Mesendoderm (in vitro differentiated cells): ENCODE results near the gene LSR.
A peak's percentile ranks its signal among the peaks of the same experiment; 100 is the strongest.

Experiments
- DNase-seq: peaks from one replicate; pipeline ENCODE4 v3.0.0; 2013
- H2AK5ac ChIP-seq: 2 replicates; pipeline ENCODE4 v1.6.1; 2013; ENCODE audit warnings: low read length, inconsistent platforms
- H2BK120ac ChIP-seq: 2 replicates; pipeline ENCODE4 v1.6.1; 2013; ENCODE audit warnings: low read depth, mild to moderate bottlenecking, low read length, moderate library complexity, mixed read lengths
- H2BK15ac ChIP-seq: replicated peaks from 2 replicates; pipeline ENCODE4 v1.6.1; 2013; ENCODE audit warnings: low read depth, mild to moderate bottlenecking, moderate library complexity
- H2BK5ac ChIP-seq: 2 replicates; pipeline ENCODE4 v1.6.1; 2013; ENCODE audit warnings: low read length, inconsistent platforms
- H3K18ac ChIP-seq: 2 replicates; pipeline ENCODE4 v1.6.1; 2013; ENCODE audit warnings: mild to moderate bottlenecking, low read length, mixed read lengths
- H3K23ac ChIP-seq: one replicate; pipeline ENCODE4 v1.6.1; 2013; ENCODE audit warnings: low read length
- H3K27ac ChIP-seq: 2 replicates; pipeline ENCODE4 v1.5.1; 2013; ENCODE audit warnings: low read depth, mild to moderate bottlenecking, inconsistent platforms, low read length, moderate library complexity
- H3K27me3 ChIP-seq: 2 replicates; pipeline ENCODE4 v1.6.1; 2013; ENCODE audit warnings: low read length, control low read depth, mild to moderate bottlenecking, inconsistent platforms; ENCODE audit not compliant: insufficient read depth, poor library complexity
- H3K36me3 ChIP-seq: 2 replicates; pipeline ENCODE4 v1.6.1; 2013; ENCODE audit warnings: low read length, inconsistent platforms; ENCODE audit not compliant: control insufficient read depth, insufficient read depth
- H3K4ac ChIP-seq: one replicate; pipeline ENCODE4 v1.6.1; 2013; ENCODE audit warnings: low read depth, mild to moderate bottlenecking, low read length, moderate library complexity
- H3K4me1 ChIP-seq: 2 replicates; pipeline ENCODE4 v1.6.1; 2013; ENCODE audit warnings: low read depth, low read length, inconsistent platforms; ENCODE audit not compliant: control insufficient read depth
- H3K4me2 ChIP-seq: 2 replicates; pipeline ENCODE4 v1.6.1; 2013; ENCODE audit warnings: low read length
- H3K4me3 ChIP-seq: 2 replicates; pipeline ENCODE4 v1.5.1; 2013; ENCODE audit warnings: mild to moderate bottlenecking, low read length
- H3K56ac ChIP-seq: one replicate; pipeline ENCODE4 v1.6.1; 2013; ENCODE audit warnings: low read length
- H3K79me1 ChIP-seq: 2 replicates; pipeline ENCODE4 v1.6.1; 2013; ENCODE audit warnings: low read length, inconsistent platforms
- H3K79me2 ChIP-seq: 2 replicates; pipeline ENCODE4 v1.6.1; 2013; ENCODE audit warnings: mild to moderate bottlenecking, low read length; ENCODE audit not compliant: control insufficient read depth, insufficient read depth
- H3K9ac ChIP-seq: 2 replicates; pipeline ENCODE4 v1.6.1; 2013; ENCODE audit warnings: low read length, inconsistent platforms
- H4K5ac ChIP-seq: one replicate; pipeline ENCODE4 v1.6.1; 2013; ENCODE audit warnings: low read length
- H4K8ac ChIP-seq: one replicate; pipeline ENCODE4 v1.6.1; 2013; ENCODE audit warnings: low read depth, mild to moderate bottlenecking, control low read depth, low read length, moderate library complexity
- WGBS: extraction: QIAGEN DNeasy Blood & Tissue Kit; methylation state at CpG from one replicate; pipeline ENCODE4 v1.1.7; 2013; ENCODE audit warnings: low lambda C conversion rate, missing lambda C conversion rate; ENCODE audit not compliant: insufficient coverage; ENCODE audit errors: extremely low coverage; 5-methylcytosine and 5-hydroxymethylcytosine counted together

LSR gene

DNA sequence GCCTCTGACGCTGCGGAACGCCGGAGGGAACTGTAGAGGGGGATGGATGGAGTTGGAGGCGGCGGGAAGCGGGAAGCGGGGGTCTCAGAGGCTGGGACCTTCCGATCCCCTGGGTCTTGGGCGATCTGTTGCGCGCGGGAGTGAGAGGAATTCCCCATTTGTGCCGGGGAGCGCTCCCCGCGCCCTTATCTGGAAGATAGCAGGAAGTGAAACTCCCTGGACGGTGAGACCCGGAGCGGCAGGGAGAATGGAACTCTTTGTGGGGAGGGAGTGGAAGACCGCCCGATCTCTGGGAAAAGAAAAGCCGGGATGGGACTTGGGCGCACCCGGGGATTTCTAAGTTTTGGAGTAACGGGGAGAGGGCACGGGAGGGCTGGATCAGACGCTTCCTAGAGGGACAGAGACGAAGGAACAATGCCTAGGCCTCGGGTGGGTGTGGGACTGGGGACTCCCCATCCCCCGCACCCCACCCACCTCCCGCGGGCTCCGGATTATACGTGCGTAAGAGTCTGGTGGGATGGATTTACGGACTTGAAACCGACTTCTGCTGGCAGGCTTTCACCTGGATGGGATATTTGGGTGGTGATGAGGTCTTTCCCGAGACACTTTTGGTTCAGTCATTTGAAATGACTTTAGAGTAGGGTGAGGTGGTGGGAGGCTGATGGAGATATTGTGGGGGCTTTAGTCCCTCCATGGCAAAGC, 495 bp downstream of the LSR start:
- Histone ChIP-seq H3K56ac (peak overlapping the region; percentile 94), H3K27me3 (no peaks in the 10 kb centered on the region), H3K79me2 (peaks cover 24% of the 10 kb centered on the region), H2BK120ac (no peak overlapping the region), H3K4ac (peak overlapping the region; percentile 74), H2BK5ac (no peak overlapping the region), H2BK15ac (no peak overlapping the region), H3K4me1 (peaks cover 3% of the 10 kb centered on the region), H4K8ac (no peak overlapping the region), H3K27ac (peak overlapping the region; percentile 60), H3K4me2 (peak overlapping the region; percentile 80), H3K36me3 (peaks cover 11% of the 10 kb centered on the region), H3K18ac (peak overlapping the region; percentile 53), H3K9ac (peak overlapping the region; percentile 85), H3K23ac (no peak overlapping the region), H3K79me1 (peaks cover 21% of the 10 kb centered on the region), H3K4me3 (peak overlapping the region; percentile 71), H2AK5ac (no peak overlapping the region), H4K5ac (no peak overlapping the region)
- WGBS: no CpG with 5 or more reads among the region's 39 CpGs
- DNase-seq: peak; percentile 47

GRCh38 chr19:35249848-35250711, 1.3 kb downstream of the LSR start:
- Histone ChIP-seq H2BK120ac (no peak overlapping the region), H3K18ac (no peak overlapping the region), H3K4ac (no peak overlapping the region), H2BK5ac (no peak overlapping the region), H3K4me3 (peak overlapping the region; percentile 71), H3K79me1 (peaks cover 23% of the 10 kb centered on the region), H3K27me3 (no peaks in the 10 kb centered on the region), H4K5ac (no peak overlapping the region), H3K79me2 (peaks cover 24% of the 10 kb centered on the region), H2BK15ac (no peak overlapping the region), H2AK5ac (no peak overlapping the region), H3K36me3 (peaks cover 11% of the 10 kb centered on the region), H3K9ac (peak overlapping the region; percentile 85), H3K4me2 (peak overlapping the region; percentile 80), H3K23ac (no peak overlapping the region), H3K27ac (no peak overlapping the region), H3K4me1 (peaks cover 3% of the 10 kb centered on the region), H3K56ac (peak overlapping the region; percentile 94), H4K8ac (no peak overlapping the region)
- DNase-seq: no peak
- no CpG with 5 or more reads among the region's 34 CpGs for WGBS

DNA sequence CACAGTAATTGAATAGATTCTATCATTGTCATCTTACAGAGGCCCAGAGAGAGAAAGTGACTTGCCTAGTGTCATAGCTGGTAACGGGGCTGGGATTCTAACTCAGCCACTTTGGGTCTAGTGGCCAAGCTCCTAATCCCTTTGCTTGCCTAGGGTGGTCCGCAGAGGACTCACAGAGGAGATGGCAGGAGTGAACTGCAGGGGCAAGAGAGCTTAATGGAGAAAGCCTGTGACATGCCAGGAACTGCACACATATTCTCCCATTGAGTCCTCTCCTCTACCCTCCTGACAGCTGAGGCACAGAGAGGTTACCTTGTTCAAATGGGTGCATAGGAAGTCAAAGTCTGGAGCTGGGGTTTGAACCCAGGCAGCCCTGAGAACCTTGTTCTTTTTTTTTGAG, 2.7 kb downstream of the LSR start:
- Histone ChIP-seq H2BK120ac (no peak overlapping the region), H3K79me1 (peaks cover 23% of the 10 kb centered on the region), H4K5ac (no peak overlapping the region), H3K56ac (no peak overlapping the region), H3K36me3 (peaks cover 11% of the 10 kb centered on the region), H3K27ac (no peak overlapping the region), H4K8ac (no peak overlapping the region), H3K4me3 (no peak overlapping the region), H3K4me2 (no peak overlapping the region), H3K4ac (no peak overlapping the region), H2AK5ac (no peak overlapping the region), H3K79me2 (peaks cover 24% of the 10 kb centered on the region), H3K4me1 (peaks cover 3% of the 10 kb centered on the region), H3K18ac (no peak overlapping the region), H2BK5ac (no peak overlapping the region), H3K23ac (peak overlapping the region; percentile 89), H2BK15ac (no peak overlapping the region), H3K27me3 (no peaks in the 10 kb centered on the region), H3K9ac (no peak overlapping the region)
- WGBS: no CpG with 5 or more reads among the region's 2 CpGs
- no peak for DNase-seq

DNA sequence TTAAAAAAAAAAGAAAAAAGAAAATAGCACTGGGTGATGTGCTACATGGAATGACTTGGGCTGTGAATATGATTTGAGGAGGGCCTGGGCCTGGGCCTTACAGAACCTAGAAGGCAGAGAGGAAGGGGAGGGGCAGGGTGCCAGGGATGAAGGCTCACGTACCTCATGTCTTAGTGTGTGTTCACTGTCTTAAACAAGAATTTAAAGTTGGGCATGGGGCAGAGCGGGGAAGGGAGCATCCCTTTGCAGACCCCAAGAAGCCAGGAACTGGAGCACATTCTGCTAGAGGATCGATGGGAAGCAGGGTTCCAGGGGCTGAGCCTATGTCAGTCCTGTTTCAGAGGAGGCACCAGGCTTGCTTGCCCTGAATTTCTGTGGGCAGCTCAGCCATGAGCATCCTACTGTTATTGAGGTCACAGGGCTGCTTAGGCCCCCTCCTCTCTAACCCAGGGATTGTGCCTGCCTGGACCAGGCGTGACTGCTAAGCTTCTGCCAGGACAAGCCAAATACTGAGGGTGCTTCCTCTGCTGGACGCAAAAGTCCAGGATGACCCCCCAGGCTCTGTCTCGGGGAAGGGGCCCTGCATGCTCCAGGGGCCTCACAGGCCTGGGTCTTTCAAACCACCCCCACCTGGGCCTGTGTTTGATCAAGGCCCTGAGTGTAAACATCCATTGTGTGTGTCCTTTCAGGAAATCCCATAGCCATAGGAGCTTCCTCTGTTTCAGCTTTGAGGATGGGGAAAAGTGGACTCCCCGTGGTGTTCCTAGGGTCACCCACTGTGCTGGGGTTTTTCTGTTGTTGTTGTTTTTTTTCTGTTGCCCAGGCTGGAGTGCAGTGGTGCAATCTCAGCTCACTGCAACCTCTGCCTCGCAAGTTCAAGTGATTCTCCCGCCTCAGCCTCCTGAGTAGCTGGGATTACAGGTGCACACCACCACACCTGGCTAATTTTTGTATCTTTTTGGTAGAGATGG, 4.8 kb downstream of the LSR start:
- no peak overlapping the region for H2AK5ac ChIP-seq
- H3K36me3 ChIP-seq: peaks cover 11% of the 10 kb centered on the region
- peak; percentile 51 for DNase-seq
- no peak overlapping the region for H4K8ac ChIP-seq
- no peaks in the 10 kb centered on the region for H3K27me3 ChIP-seq
- H2BK120ac ChIP-seq: no peak overlapping the region
- H3K9ac ChIP-seq: no peak overlapping the region
- H2BK5ac ChIP-seq: no peak overlapping the region
- peak overlapping the region; percentile 16 for H3K27ac ChIP-seq
- H3K4me3 ChIP-seq: no peak overlapping the region
- no peak overlapping the region for H4K5ac ChIP-seq
- H3K79me1 ChIP-seq: peaks cover 25% of the 10 kb centered on the region
- H3K4me2 ChIP-seq: no peak overlapping the region
- no CpG with 5 or more reads among the region's 9 CpGs for WGBS
- peaks cover 3% of the 10 kb centered on the region for H3K4me1 ChIP-seq
- no peak overlapping the region for H3K56ac ChIP-seq
- no peak overlapping the region for H3K23ac ChIP-seq
- H3K4ac ChIP-seq: no peak overlapping the region
- no peak overlapping the region for H2BK15ac ChIP-seq
- H3K79me2 ChIP-seq: peaks cover 24% of the 10 kb centered on the region
- H3K18ac ChIP-seq: no peak overlapping the region

DNA sequence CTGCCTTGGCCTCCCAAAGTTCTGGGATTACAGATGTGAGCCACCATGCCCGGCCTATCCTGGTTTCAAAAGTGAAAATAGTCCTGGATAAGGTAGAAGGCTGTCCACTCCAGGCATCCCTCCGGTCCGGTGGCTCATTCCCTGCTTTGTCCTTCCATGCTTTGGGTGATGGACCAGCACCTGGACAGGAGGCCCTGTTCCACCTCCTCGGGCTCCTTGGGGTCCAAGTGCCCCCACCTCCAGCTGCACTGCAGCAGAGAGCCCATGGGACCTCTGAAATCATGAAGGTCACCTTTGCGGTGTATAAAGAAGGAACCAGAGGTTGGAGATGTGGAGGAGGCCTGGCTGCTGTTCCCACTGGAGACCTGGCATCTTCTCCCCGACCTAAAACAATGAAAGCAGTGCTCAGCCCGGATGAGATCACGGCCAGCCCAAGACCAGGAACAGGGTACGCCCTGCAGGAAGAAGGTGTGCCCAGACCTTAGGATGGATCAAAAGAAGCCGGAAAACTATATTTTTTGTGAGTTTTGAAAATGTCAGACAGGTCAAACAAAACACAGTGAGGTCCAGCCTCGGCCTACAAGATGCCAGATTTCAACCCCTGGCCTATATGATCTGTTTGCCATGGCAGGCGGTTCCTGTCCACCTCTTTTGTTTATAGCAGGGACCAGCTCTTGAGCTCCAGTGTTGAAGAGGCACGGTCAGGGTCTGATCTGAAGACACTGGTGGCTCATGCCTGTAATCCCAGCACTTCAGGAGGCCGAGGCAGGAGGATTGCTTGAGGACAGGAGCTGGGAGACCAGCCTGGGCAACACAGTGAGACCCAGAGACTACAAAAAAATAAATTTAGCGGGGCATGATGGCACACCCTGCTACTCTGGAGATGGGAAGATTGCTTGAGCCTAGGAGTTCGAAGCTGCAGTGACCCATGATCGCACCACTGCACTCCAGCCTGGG, 5.8 kb downstream of the LSR start:
- no peak overlapping the region for H3K9ac ChIP-seq
- no peak overlapping the region for H2BK5ac ChIP-seq
- H3K23ac ChIP-seq: no peak overlapping the region
- no peak overlapping the region for H3K56ac ChIP-seq
- no peak for DNase-seq
- WGBS: no CpG with 5 or more reads among the region's 17 CpGs
- H4K8ac ChIP-seq: no peak overlapping the region
- no peak overlapping the region for H3K4ac ChIP-seq
- H3K4me3 ChIP-seq: no peak overlapping the region
- H2BK15ac ChIP-seq: no peak overlapping the region
- H2BK120ac ChIP-seq: no peak overlapping the region
- H3K4me1 ChIP-seq: peaks cover 3% of the 10 kb centered on the region
- H3K79me1 ChIP-seq: peaks cover 23% of the 10 kb centered on the region
- no peak overlapping the region for H2AK5ac ChIP-seq
- peaks cover 11% of the 10 kb centered on the region for H3K36me3 ChIP-seq
- peaks cover 18% of the 10 kb centered on the region for H3K79me2 ChIP-seq
- H3K18ac ChIP-seq: no peak overlapping the region
- no peak overlapping the region for H3K27ac ChIP-seq
- no peaks in the 10 kb centered on the region for H3K27me3 ChIP-seq
- no peak overlapping the region for H4K5ac ChIP-seq
- no peak overlapping the region for H3K4me2 ChIP-seq
